Astrocyte (in vitro differentiated cells and primary cell): Measurements from ENCODE around the gene CTBP2. TPM values are rescaled to one million over a fixed set of nuclear protein-coding genes. Genes with fewer than 3 reads are reported as not detected.

Experiments used
- DNase-seq: peaks from one replicate; pipeline ENCODE4 v3.0.0-alpha.2; 2010; ENCODE audit warnings: low read depth
- FAIRE-seq: peaks from 2 replicates; lab custom pipeline; 2011; peaks lifted over from hg19 to GRCh38; lab: Jason Lieb, UNC
- H2AFZ ChIP-seq: 2 replicates; pipeline ENCODE4 v1.6.0; 2012; ENCODE audit warnings: low read depth, low read length, inconsistent platforms
- H3K27ac ChIP-seq: 2 replicates; pipeline ENCODE4 v1.5.1; 2011; ENCODE audit warnings: low read depth, low read length, inconsistent platforms
- H3K27me3 ChIP-seq: 2 replicates; pipeline ENCODE4 v1.6.0; 2011; ENCODE audit warnings: low read length, inconsistent platforms; ENCODE audit not compliant: insufficient read depth
- H3K36me3 ChIP-seq: 2 replicates; pipeline ENCODE4 v1.5.1; 2011; ENCODE audit warnings: low read length, inconsistent platforms; ENCODE audit not compliant: insufficient read depth
- H3K4me1 ChIP-seq: 2 replicates; pipeline ENCODE4 v1.5.1; 2011; ENCODE audit warnings: low read length, inconsistent platforms; ENCODE audit not compliant: insufficient read depth
- H3K4me2 ChIP-seq: 2 replicates; pipeline ENCODE4 v1.6.0; 2012; ENCODE audit warnings: low read length, inconsistent platforms
- H3K4me3 ChIP-seq: 2 replicates; pipeline ENCODE4 v1.5.1; 2011; ENCODE audit warnings: low read depth, mild to moderate bottlenecking, low read length, inconsistent platforms; ENCODE audit not compliant: insufficient read depth
- H3K79me2 ChIP-seq: 2 replicates; pipeline ENCODE4 v1.6.0; 2012; ENCODE audit warnings: mild to moderate bottlenecking, low read length, inconsistent platforms; ENCODE audit not compliant: insufficient read depth
- H3K9ac ChIP-seq: 2 replicates; pipeline ENCODE4 v1.6.0; 2012; ENCODE audit warnings: mild to moderate bottlenecking, low read length, inconsistent platforms
- H3K9me3 ChIP-seq: 2 replicates; pipeline ENCODE4 v1.5.1; 2012; ENCODE audit warnings: low read depth, mild to moderate bottlenecking, low read length, inconsistent platforms; ENCODE audit not compliant: insufficient read depth
- H4K20me1 ChIP-seq: 2 replicates; pipeline ENCODE4 v1.6.0; 2012; ENCODE audit warnings: low read length, inconsistent platforms; ENCODE audit not compliant: insufficient read depth
- H3K27ac Mint-ChIP-seq: one replicate; pipeline ENCODE4 v1.8.0; 2021; ENCODE audit warnings: mild to moderate bottlenecking, mixed read lengths; ENCODE audit not compliant: unreplicated experiment
- H3K27me3 Mint-ChIP-seq: one replicate; pipeline ENCODE4 v1.8.0; 2021; ENCODE audit warnings: low read depth, mixed read lengths; ENCODE audit not compliant: unreplicated experiment
- H3K36me3 Mint-ChIP-seq: one replicate; pipeline ENCODE4 v1.8.0; 2021; ENCODE audit warnings: low read depth, mixed read lengths; ENCODE audit not compliant: unreplicated experiment
- H3K4me1 Mint-ChIP-seq: one replicate; pipeline ENCODE4 v1.8.0; 2021; ENCODE audit warnings: low read depth, mixed read lengths; ENCODE audit not compliant: unreplicated experiment
- H3K4me3 Mint-ChIP-seq: one replicate; pipeline ENCODE4 v1.8.0; 2021; ENCODE audit warnings: mild to moderate bottlenecking, moderate library complexity, mixed read lengths; ENCODE audit not compliant: unreplicated experiment
- H3K9me3 Mint-ChIP-seq: one replicate; pipeline ENCODE4 v1.8.0; 2021; ENCODE audit warnings: mild to moderate bottlenecking, mixed read lengths; ENCODE audit not compliant: unreplicated experiment
- CTCF ChIP-seq: IDR thresholded peaks from 2 replicates; pipeline ENCODE4 v1.5.1; 2011; ENCODE audit warnings: low read depth, mild to moderate bottlenecking, inconsistent platforms, low read length, moderate library complexity; ENCODE audit not compliant: insufficient read depth
- EZH2 ChIP-seq: IDR thresholded peaks from 2 replicates; pipeline ENCODE4 v1.6.1; 2012; ENCODE audit warnings: mild to moderate bottlenecking, low read length, inconsistent platforms; ENCODE audit not compliant: insufficient read depth
- total RNA-seq: library from RNA; stranded (reverse); gene quantifications from 2 replicates; pipeline ENCODE4 v1.2.1, GENCODE V29; 2021

CTBP2 gene
- total RNA-seq, 1 donor from 2014 or later = 109 TPM

GRCh38 chr10:124997771-124998623, 162.4 kb downstream of the CTBP2 start:
- no peak overlapping the region for H2AFZ ChIP-seq
- peaks cover 10% of the 10 kb centered on the region for H3K36me3 ChIP-seq
- no peaks in the 10 kb centered on the region for H3K9me3 ChIP-seq
- Mint-ChIP-seq H3K27ac (peak overlapping the region; percentile 47), H3K27me3 (no peaks in the 10 kb centered on the region), H3K4me1 (peaks cover 5% of the 10 kb centered on the region), H3K9me3 (no peaks in the 10 kb centered on the region), H3K36me3 (peaks cover 15% of the 10 kb centered on the region), H3K4me3 (no peak overlapping the region)
- FAIRE-seq (no peak), DNase-seq (no peak)
- H3K9ac ChIP-seq = no peak overlapping the region
- peaks cover 21% of the 10 kb centered on the region for H3K4me1 ChIP-seq
- peaks cover 30% of the 10 kb centered on the region for H3K79me2 ChIP-seq
- H4K20me1 ChIP-seq = peaks cover 84% of the 10 kb centered on the region
- TF ChIP-seq EZH2 (no peak), CTCF (no peak)
- no peaks in the 10 kb centered on the region for H3K27me3 ChIP-seq
- no peak overlapping the region for H3K4me3 ChIP-seq
- no peak overlapping the region for H3K4me2 ChIP-seq
- no peak overlapping the region for H3K27ac ChIP-seq

- no peak for FAIRE-seq
- Histone ChIP-seq H3K27me3 (no peaks in the 10 kb centered on the region), H4K20me1 (peaks cover 82% of the 10 kb centered on the region), H3K4me1 (peaks cover 21% of the 10 kb centered on the region), H3K27ac (no peak overlapping the region), H2AFZ (no peak overlapping the region), H3K36me3 (peaks cover 13% of the 10 kb centered on the region), H3K79me2 (peaks cover 25% of the 10 kb centered on the region), H3K9me3 (no peaks in the 10 kb centered on the region), H3K4me2 (no peak overlapping the region), H3K9ac (no peak overlapping the region), H3K4me3 (no peak overlapping the region)
- Mint-ChIP-seq H3K4me1 (peaks cover 5% of the 10 kb centered on the region), H3K27ac (no peak overlapping the region), H3K9me3 (no peaks in the 10 kb centered on the region), H3K27me3 (no peaks in the 10 kb centered on the region), H3K4me3 (no peak overlapping the region), H3K36me3 (peaks cover 19% of the 10 kb centered on the region)
- TF ChIP-seq EZH2 = no peak
- TF ChIP-seq CTCF = no peak
- no peak for DNase-seq
Observed at GRCh38 chr10:124997306-124997705, 163.1 kb downstream of the CTBP2 start.

GRCh38 chr10:124996854-124997215, 163.5 kb downstream of the CTBP2 start:
- no peaks in the 10 kb centered on the region for H3K27me3 ChIP-seq
- H3K4me2 ChIP-seq = no peak overlapping the region
- no peaks in the 10 kb centered on the region for H3K9me3 ChIP-seq
- peaks cover 21% of the 10 kb centered on the region for H3K4me1 ChIP-seq
- H3K36me3 Mint-ChIP-seq = peaks cover 18% of the 10 kb centered on the region
- H3K27me3 Mint-ChIP-seq = no peaks in the 10 kb centered on the region
- no peak for DNase-seq
- TF ChIP-seq EZH2 (no peak), CTCF (no peak)
- peaks cover 15% of the 10 kb centered on the region for H3K36me3 ChIP-seq
- no peak for FAIRE-seq
- no peak overlapping the region for H3K4me3 Mint-ChIP-seq
- no peak overlapping the region for H3K4me3 ChIP-seq
- H3K4me1 Mint-ChIP-seq = peaks cover 5% of the 10 kb centered on the region
- H2AFZ ChIP-seq = no peak overlapping the region
- no peak overlapping the region for H3K9ac ChIP-seq
- H3K27ac Mint-ChIP-seq = no peak overlapping the region
- H3K79me2 ChIP-seq = peaks cover 24% of the 10 kb centered on the region
- H4K20me1 ChIP-seq = peaks cover 82% of the 10 kb centered on the region
- no peaks in the 10 kb centered on the region for H3K9me3 Mint-ChIP-seq
- H3K27ac ChIP-seq = no peak overlapping the region
